RWPE2 (cell line): Measurements from ENCODE around the gene KLHL36.

ENCODE experiments used
- ATAC-seq: fragments of 200-7000 bp; cut with Tn5 transposase; 3 replicates; pipeline ENCODE4 v1.9.1; 2021; ENCODE audit warnings: low read depth
- DNase-seq: peaks from one replicate; pipeline ENCODE4 v3.0.0-alpha.2; 2020; ENCODE audit warnings: low spot score
- H3K27ac ChIP-seq: fragments of 450-650 bp; 2 replicates; pipeline ENCODE4 v1.5.1; 2017; ENCODE audit warnings: mild to moderate bottlenecking; ENCODE audit not compliant: poor library complexity, severe bottlenecking
- H3K27me3 ChIP-seq: fragments of 250-450 bp; sonication (Bioruptor Pico); 2 replicates; pipeline ENCODE4 v1.5.1; 2021; ENCODE audit warnings: mild to moderate bottlenecking, moderate library complexity; ENCODE audit not compliant: insufficient read depth, poor library complexity, severe bottlenecking
- H3K36me3 ChIP-seq: fragments of 250-450 bp; sonication (Bioruptor Pico); 2 replicates; pipeline ENCODE4 v1.5.1; 2020; ENCODE audit warnings: low read depth, mild to moderate bottlenecking, moderate library complexity
- H3K4me1 ChIP-seq: fragments of 250-450 bp; sonication (Bioruptor Pico); 2 replicates; pipeline ENCODE4 v1.5.1; 2021; ENCODE audit warnings: mild to moderate bottlenecking, moderate library complexity; ENCODE audit not compliant: insufficient read depth, poor library complexity, severe bottlenecking
- H3K4me3 ChIP-seq: fragments of 250-450 bp; sonication (Bioruptor Pico); 2 replicates; pipeline ENCODE4 v1.5.1; 2021; ENCODE audit warnings: mild to moderate bottlenecking, moderate library complexity; ENCODE audit not compliant: severe bottlenecking
- H3K9me3 ChIP-seq: fragments of 250-450 bp; sonication (Bioruptor Pico); 2 replicates; pipeline ENCODE4 v1.5.1; 2021; ENCODE audit warnings: mild to moderate bottlenecking, moderate library complexity; ENCODE audit not compliant: severe bottlenecking
- CTCF ChIP-seq: fragments of 450-650 bp; IDR thresholded peaks from one replicate; pipeline ENCODE4 v1.5.1; 2017; ENCODE audit warnings: mild to moderate bottlenecking, moderate library complexity; ENCODE audit not compliant: poor library complexity, severe bottlenecking

The KLHL36 gene

GRCh38 chr16:84710686-84711085, 62.4 kb downstream of the KLHL36 start:
- DNase-seq: no peak
- no peaks in the 10 kb centered on the region for H3K27me3 ChIP-seq
- peaks cover 20% of the 10 kb centered on the region; the same call in 1 of the 2 replicates for H3K36me3 ChIP-seq
- no peak overlapping the region for H3K27ac ChIP-seq
- no peak for TF ChIP-seq CTCF
- H3K4me3 ChIP-seq: no peak overlapping the region
- no peak for ATAC-seq
- H3K4me1 ChIP-seq: peaks cover 18% of the 10 kb centered on the region
- no peaks in the 10 kb centered on the region for H3K9me3 ChIP-seq
